Breast epithelium (tissue), 4 donors: ENCODE data around the gene TRIM27. TPM values are rescaled to one million over a fixed set of nuclear protein-coding genes. Genes with fewer than 3 reads are reported as not detected.
"Not testable (repeated sequence)": the region's sequence is repeated elsewhere in the genome, so short reads cannot be mapped to it uniquely, and the experiment has no call there.

Experiments used
- DNase-seq, 2 donors: peaks; one replicate each; pipeline ENCODE4 v3.0.0-alpha.2; 2019; ENCODE audit warnings: low spot score in 2 of 2
- H3K27ac ChIP-seq, 2 donors: fragments of 200-600 bp; sonication (generic) in 1 of 2; one replicate each; pipeline ENCODE4 v1.5.1; 2016 to 2019; ENCODE audit warnings: mild to moderate bottlenecking in 1 of 2
- H3K27me3 ChIP-seq, 2 donors: fragments of 200-600 bp; sonication (generic) in 1 of 2; one replicate each; pipeline versions ENCODE4 v1.5.1 to v1.6.0; 2017 to 2019; ENCODE audit warnings: control low read depth in 1 of 2, mild to moderate bottlenecking in 1 of 2
- H3K36me3 ChIP-seq: fragments of 200-600 bp; one replicate; pipeline ENCODE4 v1.5.1; 2019
- H3K4me1 ChIP-seq, 2 donors: fragments of 200-600 bp; sonication (generic); one replicate each; pipeline ENCODE4 v1.5.1; 2016 to 2019; ENCODE audit warnings: control low read depth in 1 of 2
- H3K4me3 ChIP-seq, 3 donors: fragments of 200-600 bp; sonication (generic); 1 replicate in 2 of 3; 2 replicates in 1 of 3; pipeline ENCODE4 v1.5.1; 2016 to 2019; ENCODE audit warnings: mild to moderate bottlenecking in 3 of 3, moderate library complexity in 2 of 3
- H3K9me3 ChIP-seq, 2 donors: fragments of 200-600 bp; sonication (generic) in 1 of 2; one replicate each; pipeline ENCODE4 v1.5.1; 2016 to 2019; ENCODE audit warnings: control low read depth in 1 of 2
- POLR2A ChIP-seq: fragments of 450-650 bp; IDR thresholded peaks from one replicate; pipeline ENCODE4 v1.6.1; 2016; ENCODE audit warnings: antibody characterized with exemption, mild to moderate bottlenecking, moderate library complexity
- POLR2AphosphoS5 ChIP-seq, 3 donors: sonication (generic); formaldehyde crosslinking; IDR thresholded peaks; one replicate each; pipeline ENCODE4 v1.6.1; 2017; ENCODE audit warnings: antibody characterized with exemption in 3 of 3
- intact Hi-C: fragments of 100-400 bp; cut with DNase I; formaldehyde crosslinking; loops from one replicate; pipeline ENCODE4 v1.15.1; 2023; ENCODE audit warnings: low total_unique reads
- total RNA-seq, 3 donors: library from RNA; depleted of rRNA; stranded (reverse); fragments of >200 nt; gene quantifications; one replicate each; pipeline ENCODE4 v1.1.0, GENCODE V29; 2016
- TF ChIP-seq, protein P1 (sequence below), 3 donors: fragments of 450-650 bp; IDR thresholded peaks; one replicate each; pipeline ENCODE4 v1.5.1; 2016 to 2017; ENCODE audit warnings: antibody characterized with exemption in 3 of 3, mild to moderate bottlenecking in 3 of 3, moderate library complexity in 3 of 3

Gene TRIM27
- total RNA-seq, 3 donors from 2014 or later, result 38.7 to 106 (median 80.3) TPM

DNA sequence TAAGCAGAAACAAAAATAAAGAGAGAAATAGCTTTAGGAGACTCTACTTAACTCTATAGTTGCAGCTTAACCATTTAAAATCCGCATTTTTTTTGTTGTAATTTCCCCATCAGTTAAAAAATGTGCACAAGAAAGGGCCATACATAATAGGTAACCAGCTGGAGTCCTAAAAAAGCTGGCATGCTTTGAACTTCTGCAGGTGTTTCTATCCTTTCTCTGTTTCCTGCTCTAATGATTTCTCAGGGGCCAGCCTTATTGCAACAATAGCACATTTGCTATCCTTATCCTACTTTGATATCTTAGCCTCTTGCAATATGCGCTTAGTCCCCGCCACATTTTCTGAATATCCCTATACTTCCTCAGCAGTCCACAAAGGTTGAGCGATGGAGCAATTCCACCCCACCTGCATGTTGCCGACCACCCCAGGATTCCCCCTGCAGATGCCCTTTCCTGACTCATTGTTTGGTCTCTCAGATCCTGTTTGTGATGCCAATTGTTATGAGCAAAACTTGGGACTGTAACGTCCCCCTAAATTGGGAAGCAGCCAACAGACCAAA, 48.5 kb downstream of the TRIM27 start:
- H3K4me3 ChIP-seq, result no peak overlapping the region
- H3K4me1 ChIP-seq, result no peaks in the 10 kb centered on the region
- TF ChIP-seq, protein P1, sequence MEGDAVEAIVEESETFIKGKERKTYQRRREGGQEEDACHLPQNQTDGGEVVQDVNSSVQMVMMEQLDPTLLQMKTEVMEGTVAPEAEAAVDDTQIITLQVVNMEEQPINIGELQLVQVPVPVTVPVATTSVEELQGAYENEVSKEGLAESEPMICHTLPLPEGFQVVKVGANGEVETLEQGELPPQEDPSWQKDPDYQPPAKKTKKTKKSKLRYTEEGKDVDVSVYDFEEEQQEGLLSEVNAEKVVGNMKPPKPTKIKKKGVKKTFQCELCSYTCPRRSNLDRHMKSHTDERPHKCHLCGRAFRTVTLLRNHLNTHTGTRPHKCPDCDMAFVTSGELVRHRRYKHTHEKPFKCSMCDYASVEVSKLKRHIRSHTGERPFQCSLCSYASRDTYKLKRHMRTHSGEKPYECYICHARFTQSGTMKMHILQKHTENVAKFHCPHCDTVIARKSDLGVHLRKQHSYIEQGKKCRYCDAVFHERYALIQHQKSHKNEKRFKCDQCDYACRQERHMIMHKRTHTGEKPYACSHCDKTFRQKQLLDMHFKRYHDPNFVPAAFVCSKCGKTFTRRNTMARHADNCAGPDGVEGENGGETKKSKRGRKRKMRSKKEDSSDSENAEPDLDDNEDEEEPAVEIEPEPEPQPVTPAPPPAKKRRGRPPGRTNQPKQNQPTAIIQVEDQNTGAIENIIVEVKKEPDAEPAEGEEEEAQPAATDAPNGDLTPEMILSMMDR (IDR thresholded peaks at IDR 0.05), result no peak
- no peak for TF ChIP-seq POLR2AphosphoS5 (IDR thresholded peaks at IDR 0.05)
- no peak for TF ChIP-seq POLR2A
- H3K27ac ChIP-seq, result no peak overlapping the region
- H3K27me3 ChIP-seq, result peaks cover 0 to 23% of the 10 kb centered on the region in 2 donors
- H3K9me3 ChIP-seq, result no peaks in the 10 kb centered on the region
- no peaks in the 10 kb centered on the region for H3K36me3 ChIP-seq
- DNase-seq, result no peak
- intact Hi-C loops, result loop anchor here (5.0 kb wide), 1 partner anchor 738 kb away; no protein-coding TSS in a partner anchor

DNA sequence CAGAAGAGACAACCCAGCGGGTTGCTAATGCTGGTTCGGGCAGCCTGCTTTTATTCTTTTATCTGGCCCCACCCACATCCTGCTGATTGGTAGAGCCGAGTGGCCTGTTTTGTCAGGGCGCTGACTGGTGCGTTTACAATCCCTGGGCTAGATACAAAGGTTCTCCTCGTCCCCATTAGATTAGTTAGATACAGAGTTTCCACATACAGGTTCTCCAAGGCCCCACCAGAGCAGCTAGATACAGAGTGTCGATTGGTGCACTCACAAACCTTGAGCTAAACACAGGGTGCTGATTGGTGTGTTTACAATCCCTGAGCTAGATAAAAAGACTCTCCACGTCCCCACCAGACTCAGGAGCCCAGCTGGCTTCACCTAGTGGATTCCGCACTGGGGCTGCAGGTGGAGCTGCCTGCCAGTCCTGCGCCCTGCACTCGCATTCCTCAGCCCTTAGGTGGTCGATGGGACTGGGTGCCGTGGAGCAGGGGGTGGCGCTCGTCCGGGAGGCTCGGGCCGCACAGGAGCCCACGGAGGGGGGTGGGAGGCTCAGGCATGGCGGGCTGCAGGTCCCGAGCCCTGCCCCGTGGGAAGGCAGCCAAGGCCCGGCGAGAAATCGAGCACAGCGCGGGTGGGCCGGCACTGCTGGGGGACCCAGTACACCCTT, 51.5 kb downstream of the TRIM27 start:
- H3K27me3 ChIP-seq, result peaks cover 0 to 23% of the 10 kb centered on the region in 2 donors
- H3K36me3 ChIP-seq, H3K4me1 ChIP-seq, H3K27ac ChIP-seq, H3K4me3 ChIP-seq, DNase-seq, intact Hi-C loops, H3K9me3 ChIP-seq: not testable (repeated sequence)

- intact Hi-C loops, result no loop called here
- no peak for DNase-seq
- H3K36me3 ChIP-seq, result no peaks in the 10 kb centered on the region
- TF ChIP-seq POLR2AphosphoS5 (IDR thresholded peaks at IDR 0.05) (no peak), POLR2A (no peak)
- TF ChIP-seq, protein P1 (IDR thresholded peaks at IDR 0.05), result no peak
- H3K27ac ChIP-seq, result no peak overlapping the region
- H3K4me3 ChIP-seq, result no peak overlapping the region
- H3K27me3 ChIP-seq, result peaks cover 0 to 22% of the 10 kb centered on the region in 2 donors
- no peaks in the 10 kb centered on the region for H3K4me1 ChIP-seq
- no peaks in the 10 kb centered on the region for H3K9me3 ChIP-seq
Measured at GRCh38 chr6:28871335-28872156, 52.2 kb downstream of the TRIM27 start.

DNA sequence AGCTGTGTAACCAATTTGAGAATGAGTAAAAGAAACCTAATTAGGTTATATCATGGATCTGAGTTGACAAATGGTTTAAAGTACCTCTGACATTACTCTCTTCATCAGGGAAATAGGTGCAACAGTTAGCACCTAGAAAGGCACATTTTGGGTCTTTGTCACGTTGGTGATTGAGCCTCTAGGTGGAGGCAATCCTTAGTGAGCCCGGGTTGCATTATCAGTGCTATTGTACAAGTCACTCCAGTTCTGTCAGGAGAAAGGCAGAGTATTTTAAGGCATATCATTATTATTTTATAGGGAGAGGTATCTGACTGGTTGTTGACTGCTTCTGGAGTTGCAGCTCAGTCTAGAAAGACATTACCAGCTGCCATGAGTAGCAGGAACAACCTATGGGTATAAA, 54.9 kb downstream of the TRIM27 start:
- Histone ChIP-seq H3K9me3 (no peaks in the 10 kb centered on the region), H3K4me3 (no peak overlapping the region), H3K27ac (no peak overlapping the region), H3K36me3 (no peaks in the 10 kb centered on the region), H3K4me1 (no peaks in the 10 kb centered on the region), H3K27me3 (no peaks in the 10 kb centered on the region)
- no peak for DNase-seq
- TF ChIP-seq, protein P1 (IDR thresholded peaks at IDR 0.05), result no peak
- TF ChIP-seq POLR2AphosphoS5 (IDR thresholded peaks at IDR 0.05) (no peak), POLR2A (no peak)
- intact Hi-C loops, result no loop called here

- Histone ChIP-seq H3K36me3 (no peaks in the 10 kb centered on the region), H3K4me3 (peak overlapping the region; percentile 57 to 90 (median 71)), H3K4me1 (no peaks in the 10 kb centered on the region), H3K27ac (peak overlapping the region; percentile 90 to 96), H3K27me3 (no peaks in the 10 kb centered on the region), H3K9me3 (no peaks in the 10 kb centered on the region)
- DNase-seq, result no peak
- TF ChIP-seq POLR2AphosphoS5 (IDR thresholded peaks at IDR 0.05), result no peak
- no peak for TF ChIP-seq POLR2A
- TF ChIP-seq, protein P1 (IDR thresholded peaks at IDR 0.05), result no peak
- intact Hi-C loops, result no loop called here
Measured at GRCh38 chr6:28867086-28867409, 56.7 kb downstream of the TRIM27 start.

DNA sequence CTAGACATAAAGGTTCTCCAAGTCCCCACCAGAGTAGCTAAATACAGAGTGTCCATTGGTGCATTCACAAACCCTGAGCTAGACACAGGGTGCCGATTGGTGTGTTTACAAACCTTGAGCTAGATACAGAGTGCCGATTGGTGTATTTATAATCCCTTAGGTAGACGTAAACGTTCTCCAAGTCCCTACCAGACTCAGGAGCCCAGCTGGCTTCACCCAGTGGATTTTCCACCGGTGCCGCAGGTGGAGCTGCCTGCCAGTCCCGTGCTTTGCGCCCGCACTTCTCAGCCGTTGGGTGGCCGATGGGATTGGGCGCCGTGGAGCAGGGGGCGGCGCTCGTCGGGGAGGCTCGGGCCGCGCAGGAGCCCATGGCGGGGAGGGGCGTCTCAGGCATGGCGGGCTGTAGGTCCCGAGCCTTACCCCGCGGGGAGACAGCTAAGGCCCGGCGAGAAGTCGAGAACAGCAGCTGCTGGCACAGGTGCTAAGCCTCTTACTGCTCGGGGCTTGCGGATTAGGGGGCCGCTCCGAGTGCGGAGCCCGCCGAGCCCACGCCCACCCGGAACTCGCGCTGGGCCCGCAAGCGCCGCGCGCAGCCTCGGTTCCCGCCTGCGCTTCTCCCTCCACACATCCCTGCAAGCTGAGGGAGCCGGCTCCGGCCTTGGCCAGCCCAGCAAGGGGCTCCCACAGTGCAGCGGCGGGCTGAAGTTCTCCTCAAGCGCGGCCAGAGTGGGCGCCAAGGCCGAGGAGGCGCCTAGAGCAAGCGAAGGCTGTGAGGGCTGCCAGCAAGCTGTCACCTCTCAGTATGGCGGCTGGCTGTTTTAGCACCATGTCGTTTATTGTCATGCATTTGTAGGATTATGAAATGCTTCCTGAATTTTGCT, 57.3 kb downstream of the TRIM27 start:
- Histone ChIP-seq H3K27ac (peak overlapping the region; percentile 90 to 96), H3K4me3 (peak overlapping the region; percentile 57 to 90 (median 71))
- H3K4me1 ChIP-seq, H3K27me3 ChIP-seq, H3K9me3 ChIP-seq, H3K36me3 ChIP-seq, intact Hi-C loops: not testable (repeated sequence)
- DNase-seq, result peak; percentile 39 to 81
